Breast epithelium (tissue), 4 donors: ENCODE measurements around the gene STX12. TPM values are rescaled to one million over a fixed set of nuclear protein-coding genes. Genes with fewer than 3 reads are reported as not detected.

Source experiments
- DNase-seq, 2 donors: peaks; one replicate each; pipeline ENCODE4 v3.0.0-alpha.2; 2019; ENCODE audit warnings: low spot score in 2 of 2
- H3K27ac ChIP-seq, 2 donors: fragments of 200-600 bp; sonication (generic) in 1 of 2; one replicate each; pipeline ENCODE4 v1.5.1; 2016 to 2019; ENCODE audit warnings: mild to moderate bottlenecking in 1 of 2
- H3K27me3 ChIP-seq, 2 donors: fragments of 200-600 bp; sonication (generic) in 1 of 2; one replicate each; pipeline versions ENCODE4 v1.5.1 to v1.6.0; 2017 to 2019; ENCODE audit warnings: control low read depth in 1 of 2, mild to moderate bottlenecking in 1 of 2
- H3K36me3 ChIP-seq: fragments of 200-600 bp; one replicate; pipeline ENCODE4 v1.5.1; 2019
- H3K4me1 ChIP-seq, 2 donors: fragments of 200-600 bp; sonication (generic); one replicate each; pipeline ENCODE4 v1.5.1; 2016 to 2019; ENCODE audit warnings: control low read depth in 1 of 2
- H3K4me3 ChIP-seq, 3 donors: fragments of 200-600 bp; sonication (generic); 1 replicate in 2 of 3; 2 replicates in 1 of 3; pipeline ENCODE4 v1.5.1; 2016 to 2019; ENCODE audit warnings: mild to moderate bottlenecking in 3 of 3, moderate library complexity in 2 of 3
- H3K9me3 ChIP-seq, 2 donors: fragments of 200-600 bp; sonication (generic) in 1 of 2; one replicate each; pipeline ENCODE4 v1.5.1; 2016 to 2019; ENCODE audit warnings: control low read depth in 1 of 2
- POLR2A ChIP-seq: fragments of 450-650 bp; IDR thresholded peaks from one replicate; pipeline ENCODE4 v1.6.1; 2016; ENCODE audit warnings: antibody characterized with exemption, mild to moderate bottlenecking, moderate library complexity
- POLR2AphosphoS5 ChIP-seq, 3 donors: sonication (generic); formaldehyde crosslinking; IDR thresholded peaks; one replicate each; pipeline ENCODE4 v1.6.1; 2017; ENCODE audit warnings: antibody characterized with exemption in 3 of 3
- intact Hi-C: fragments of 100-400 bp; cut with DNase I; formaldehyde crosslinking; loops from one replicate; pipeline ENCODE4 v1.15.1; 2023; ENCODE audit warnings: low total_unique reads
- total RNA-seq, 3 donors: library from RNA; depleted of rRNA; stranded (reverse); fragments of >200 nt; gene quantifications; one replicate each; pipeline ENCODE4 v1.1.0, GENCODE V29; 2016
- TF ChIP-seq, protein P1 (sequence below), 3 donors: fragments of 450-650 bp; IDR thresholded peaks; one replicate each; pipeline ENCODE4 v1.5.1; 2016 to 2017; ENCODE audit warnings: antibody characterized with exemption in 3 of 3, mild to moderate bottlenecking in 3 of 3, moderate library complexity in 3 of 3

The STX12 gene
- total RNA-seq, 3 donors from 2014 or later: 62.3 to 165 (median 80.8) TPM

DNA sequence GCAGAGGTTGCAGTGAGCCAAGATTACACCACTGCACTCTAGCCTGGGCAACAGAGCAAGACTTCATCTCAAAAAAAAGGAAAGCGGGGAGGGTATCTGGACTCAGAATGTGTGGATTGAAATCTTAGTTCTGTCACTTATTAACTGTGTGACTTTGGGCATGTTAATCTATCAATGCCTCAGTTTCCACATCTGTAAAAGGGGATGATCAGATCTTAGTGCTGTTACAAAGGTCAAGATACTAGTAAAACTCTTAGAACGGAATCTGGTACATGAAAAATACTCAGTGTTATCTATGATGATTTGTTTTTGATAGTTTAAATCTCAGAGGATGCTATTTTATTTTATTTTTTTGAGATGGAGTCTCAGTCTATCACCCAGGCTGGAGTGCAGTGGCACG, 36.8 kb upstream of the STX12 start:
- Histone ChIP-seq H3K4me3 (no peak overlapping the region), H3K27me3 (no peaks in the 10 kb centered on the region), H3K4me1 (no peaks in the 10 kb centered on the region), H3K36me3 (no peaks in the 10 kb centered on the region), H3K9me3 (no peaks in the 10 kb centered on the region), H3K27ac (no peak overlapping the region)
- TF ChIP-seq POLR2A (no peak), POLR2AphosphoS5 (IDR thresholded peaks at IDR 0.05) (no peak)
- TF ChIP-seq, protein P1, sequence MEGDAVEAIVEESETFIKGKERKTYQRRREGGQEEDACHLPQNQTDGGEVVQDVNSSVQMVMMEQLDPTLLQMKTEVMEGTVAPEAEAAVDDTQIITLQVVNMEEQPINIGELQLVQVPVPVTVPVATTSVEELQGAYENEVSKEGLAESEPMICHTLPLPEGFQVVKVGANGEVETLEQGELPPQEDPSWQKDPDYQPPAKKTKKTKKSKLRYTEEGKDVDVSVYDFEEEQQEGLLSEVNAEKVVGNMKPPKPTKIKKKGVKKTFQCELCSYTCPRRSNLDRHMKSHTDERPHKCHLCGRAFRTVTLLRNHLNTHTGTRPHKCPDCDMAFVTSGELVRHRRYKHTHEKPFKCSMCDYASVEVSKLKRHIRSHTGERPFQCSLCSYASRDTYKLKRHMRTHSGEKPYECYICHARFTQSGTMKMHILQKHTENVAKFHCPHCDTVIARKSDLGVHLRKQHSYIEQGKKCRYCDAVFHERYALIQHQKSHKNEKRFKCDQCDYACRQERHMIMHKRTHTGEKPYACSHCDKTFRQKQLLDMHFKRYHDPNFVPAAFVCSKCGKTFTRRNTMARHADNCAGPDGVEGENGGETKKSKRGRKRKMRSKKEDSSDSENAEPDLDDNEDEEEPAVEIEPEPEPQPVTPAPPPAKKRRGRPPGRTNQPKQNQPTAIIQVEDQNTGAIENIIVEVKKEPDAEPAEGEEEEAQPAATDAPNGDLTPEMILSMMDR (IDR thresholded peaks at IDR 0.05): no peak
- no peak for DNase-seq
- intact Hi-C loops: no loop called here

DNA sequence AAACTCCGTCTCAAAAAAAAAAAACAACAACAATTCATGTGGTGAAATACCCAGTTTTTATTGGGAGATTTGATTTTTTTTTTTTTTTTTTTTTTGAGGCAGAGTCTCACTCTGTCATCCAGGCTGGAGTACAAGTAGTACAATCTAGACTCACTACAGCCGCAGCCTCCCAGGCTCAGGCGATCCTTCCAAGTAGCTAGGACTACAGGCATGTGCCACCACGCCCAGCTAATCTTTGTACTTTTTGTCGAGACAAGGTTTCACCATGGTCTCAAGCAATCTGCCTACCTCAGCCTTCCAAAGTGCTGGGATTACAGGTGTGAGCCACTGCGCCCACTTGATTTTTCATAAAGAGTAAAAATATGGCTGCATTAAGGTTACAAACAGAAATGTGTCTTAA, 31.9 kb upstream of the STX12 start:
- intact Hi-C loops: no loop called here
- H3K4me3 ChIP-seq: no peak overlapping the region
- no peaks in the 10 kb centered on the region for H3K27me3 ChIP-seq
- H3K27ac ChIP-seq: no peak overlapping the region
- no peaks in the 10 kb centered on the region for H3K36me3 ChIP-seq
- H3K9me3 ChIP-seq: no peaks in the 10 kb centered on the region
- DNase-seq: no peak
- TF ChIP-seq POLR2AphosphoS5 (IDR thresholded peaks at IDR 0.05): no peak
- TF ChIP-seq, protein P1 (IDR thresholded peaks at IDR 0.05): no peak
- TF ChIP-seq POLR2A: no peak
- no peaks in the 10 kb centered on the region for H3K4me1 ChIP-seq

DNA sequence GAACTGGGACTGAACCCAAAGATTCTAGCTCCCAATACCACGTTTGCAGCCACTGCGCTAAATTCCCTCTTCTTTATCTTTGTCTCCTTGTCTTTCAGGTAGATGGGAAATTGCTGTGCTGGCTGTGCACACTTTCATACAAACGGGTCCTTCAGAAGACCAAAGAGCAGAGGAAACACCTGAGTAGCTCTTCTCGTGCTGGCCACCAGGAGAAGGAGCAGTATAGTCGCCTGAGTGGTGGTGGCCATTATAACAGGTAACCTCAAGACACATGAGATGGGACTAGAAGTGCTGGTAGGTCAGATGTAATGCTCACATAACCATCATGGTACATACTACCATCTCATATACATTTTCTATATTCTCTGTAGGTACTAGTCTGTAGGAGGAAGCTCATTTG, 28.5 kb upstream of the STX12 start:
- DNase-seq: no peak
- no peak for TF ChIP-seq POLR2A
- no peaks in the 10 kb centered on the region for H3K4me1 ChIP-seq
- no peak overlapping the region for H3K27ac ChIP-seq
- no peak overlapping the region for H3K4me3 ChIP-seq
- intact Hi-C loops: no loop called here
- H3K27me3 ChIP-seq: no peaks in the 10 kb centered on the region
- no peaks in the 10 kb centered on the region for H3K9me3 ChIP-seq
- H3K36me3 ChIP-seq: no peaks in the 10 kb centered on the region

DNA sequence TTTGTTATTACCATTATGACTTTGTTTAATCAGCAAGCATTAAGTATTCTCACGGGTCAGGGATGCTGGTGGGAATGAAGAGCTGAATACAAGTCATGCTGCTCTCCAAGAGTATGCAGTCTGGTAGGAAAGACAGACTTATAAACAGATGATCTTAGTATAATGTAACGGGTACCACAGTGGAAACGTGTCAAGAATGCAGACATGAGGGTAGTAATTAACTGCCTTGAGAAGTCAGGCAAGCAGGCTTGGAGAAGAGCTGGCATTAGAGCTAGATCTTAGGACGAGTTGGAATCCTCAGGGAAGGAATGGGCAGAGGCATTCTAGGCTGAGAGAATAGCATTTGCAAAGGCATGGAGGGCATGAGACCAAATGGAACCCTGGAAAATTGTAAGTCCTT, 27.6 kb upstream of the STX12 start:
- TF ChIP-seq POLR2A (no peak), POLR2AphosphoS5 (IDR thresholded peaks at IDR 0.05) (no peak)
- TF ChIP-seq, protein P1 (IDR thresholded peaks at IDR 0.05): no peak
- H3K9me3 ChIP-seq: no peaks in the 10 kb centered on the region
- H3K4me3 ChIP-seq: no peak overlapping the region
- no peak for DNase-seq
- intact Hi-C loops: no loop called here
- H3K4me1 ChIP-seq: no peaks in the 10 kb centered on the region
- H3K27me3 ChIP-seq: no peaks in the 10 kb centered on the region
- H3K27ac ChIP-seq: no peak overlapping the region
- no peaks in the 10 kb centered on the region for H3K36me3 ChIP-seq

DNA sequence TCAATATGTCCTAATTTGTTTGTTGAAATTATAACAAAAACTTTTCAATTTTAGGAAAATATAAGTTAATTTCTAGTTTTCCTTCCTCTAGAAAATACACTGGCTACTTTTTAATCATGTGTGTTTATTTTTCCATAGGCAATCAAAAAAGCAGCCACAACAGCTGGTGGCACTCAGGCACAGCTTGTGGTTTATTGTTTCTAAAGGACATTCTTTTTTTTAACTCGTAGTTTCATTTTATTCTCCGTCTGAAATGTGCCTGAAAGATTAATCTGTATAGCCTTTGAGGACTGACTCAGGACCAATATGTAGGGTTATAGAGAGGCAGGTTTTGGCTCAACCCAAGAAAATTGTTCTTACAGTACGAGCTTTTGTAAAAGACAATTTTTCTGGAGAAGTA, 20.7 kb upstream of the STX12 start:
- Histone ChIP-seq H3K27me3 (no peaks in the 10 kb centered on the region), H3K27ac (no peak overlapping the region), H3K4me3 (no peak overlapping the region), H3K9me3 (no peaks in the 10 kb centered on the region), H3K36me3 (no peaks in the 10 kb centered on the region), H3K4me1 (no peaks in the 10 kb centered on the region)
- intact Hi-C loops: no loop called here
- no peak for TF ChIP-seq POLR2A
- TF ChIP-seq, protein P1 (IDR thresholded peaks at IDR 0.05): no peak
- TF ChIP-seq POLR2AphosphoS5 (IDR thresholded peaks at IDR 0.05): no peak
- DNase-seq: no peak

DNA sequence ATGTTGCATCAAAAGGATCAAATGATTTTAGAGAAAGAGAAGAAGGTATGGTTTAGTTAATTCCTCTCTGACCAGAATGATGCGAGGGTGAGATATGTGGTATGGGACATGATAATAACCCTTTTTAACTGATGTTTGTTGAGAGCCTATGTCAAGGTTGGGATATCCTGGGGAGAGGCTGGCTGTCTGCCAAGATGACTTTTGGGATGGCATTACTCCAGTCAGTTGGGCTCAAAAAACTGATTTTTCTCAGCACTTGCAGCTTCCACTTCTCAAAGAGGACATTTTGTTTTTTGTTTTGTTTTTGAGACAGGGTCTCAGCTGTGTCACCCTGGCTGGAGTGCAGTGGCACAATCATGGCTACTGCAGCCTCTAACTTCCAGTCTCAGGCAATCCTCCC, 17.7 kb upstream of the STX12 start:
- Histone ChIP-seq H3K9me3 (no peaks in the 10 kb centered on the region), H3K27me3 (no peaks in the 10 kb centered on the region), H3K4me3 (no peak overlapping the region), H3K27ac (no peak overlapping the region), H3K4me1 (no peaks in the 10 kb centered on the region), H3K36me3 (no peaks in the 10 kb centered on the region)
- intact Hi-C loops: no loop called here
- DNase-seq: no peak
- TF ChIP-seq POLR2AphosphoS5 (IDR thresholded peaks at IDR 0.05) (no peak), POLR2A (no peak)
- TF ChIP-seq, protein P1 (IDR thresholded peaks at IDR 0.05): no peak
